Hematopoietic multipotent progenitor cell treated with erythropoietin and hydrocortisone succinate and interleukin-3 and kit ligand, for 15 days (in vitro differentiated cells): Measurements from ENCODE around the gene LDHD.
A peak's percentile ranks its signal among the peaks of the same experiment; 100 is the strongest.
"Not testable (repeated sequence)": the region's sequence is repeated elsewhere in the genome, so short reads cannot be mapped to it uniquely, and the experiment has no call there.

Experiments
- DNase-seq: peaks from one replicate; pipeline ENCODE4 v3.0.0-alpha.2; 2015; ENCODE audit warnings: low spot score

The LDHD gene

DNA sequence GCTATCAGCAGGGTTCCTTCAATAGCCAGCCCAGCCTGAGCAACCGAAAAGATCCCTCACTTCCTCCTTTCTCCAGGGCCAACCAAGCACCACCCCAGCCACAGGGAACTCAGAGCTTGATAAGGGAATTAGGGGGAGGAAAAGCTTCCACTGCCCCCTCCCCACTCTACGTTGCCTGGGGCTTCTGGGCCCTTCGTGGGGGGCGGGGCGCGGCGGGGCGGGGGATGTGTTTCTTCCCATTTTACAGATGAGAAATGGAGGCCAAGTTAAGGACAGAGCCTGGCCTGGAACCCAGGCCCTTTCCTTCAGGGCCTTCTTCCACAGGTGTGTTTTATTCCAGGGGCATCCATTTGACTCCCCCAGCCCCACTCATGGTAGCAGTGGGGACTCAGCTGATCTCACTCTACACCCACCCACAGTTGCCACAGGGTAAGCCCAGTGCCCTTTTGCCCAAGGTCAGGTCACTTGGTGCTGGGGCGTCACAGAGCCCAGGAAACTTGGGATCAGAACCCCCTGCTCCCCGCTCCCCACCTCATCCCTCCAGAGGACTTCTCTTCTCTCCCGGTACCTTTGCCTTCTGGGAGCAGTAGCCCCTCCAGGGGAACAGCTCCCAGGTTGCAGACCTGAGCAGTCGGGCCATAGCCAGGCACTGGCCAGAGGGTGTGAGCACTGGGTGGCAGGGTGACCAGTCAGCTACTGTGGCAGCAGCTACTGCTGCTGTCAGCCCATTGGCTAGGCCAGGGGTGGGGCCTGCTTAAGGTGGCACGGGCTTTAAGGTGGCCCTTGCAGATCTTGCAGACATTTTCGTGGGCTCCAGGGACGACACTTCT, at the start of gene LDHD:
Gene LDHD (minus strand): TSS at position 700 of the 830 bp plus-strand sequence. CDS start 60 bp downstream, at position 640.
- DNase-seq = peak; percentile 62

DNA sequence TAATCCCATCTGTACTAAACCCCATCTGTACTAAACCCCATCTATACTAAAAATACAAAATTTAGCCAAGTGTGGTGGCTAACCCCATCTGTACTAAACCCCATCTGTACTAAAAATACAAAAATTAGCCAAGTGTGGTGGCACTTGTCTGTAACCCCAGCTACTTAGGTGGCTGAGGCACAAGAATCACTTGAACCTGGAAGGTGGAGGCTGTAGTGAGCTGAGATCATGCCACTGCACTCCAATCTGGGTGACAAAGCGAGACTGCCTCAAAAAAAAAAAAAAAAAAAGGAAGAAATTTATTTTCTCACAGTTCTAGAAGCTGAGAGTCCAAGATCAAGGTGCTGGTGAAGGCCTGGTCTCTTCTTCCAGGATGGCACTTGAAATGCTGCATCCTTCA, 43.8 kb upstream of the LDHD start:
- no peak for DNase-seq

DNA sequence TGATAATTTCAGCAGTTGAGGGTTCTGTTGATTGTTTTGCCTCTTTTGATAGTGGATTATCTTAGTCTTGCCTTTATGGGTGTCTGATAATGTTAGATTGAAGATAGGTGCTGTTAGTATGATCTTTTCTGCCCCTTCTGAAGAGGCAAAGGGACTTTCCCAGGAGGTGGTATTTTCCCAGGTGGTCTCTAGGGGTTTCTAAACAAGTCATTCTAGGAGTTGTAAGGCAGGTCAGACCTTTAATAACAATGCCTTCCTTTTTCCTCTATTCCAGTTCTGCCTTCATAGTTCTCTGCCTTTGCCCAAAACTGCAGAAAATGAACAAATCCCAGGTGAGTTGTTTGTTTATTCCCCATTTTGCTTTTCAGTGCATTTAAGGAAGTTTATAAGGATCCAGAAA, 36.1 kb upstream of the LDHD start:
- DNase-seq = no peak

DNA sequence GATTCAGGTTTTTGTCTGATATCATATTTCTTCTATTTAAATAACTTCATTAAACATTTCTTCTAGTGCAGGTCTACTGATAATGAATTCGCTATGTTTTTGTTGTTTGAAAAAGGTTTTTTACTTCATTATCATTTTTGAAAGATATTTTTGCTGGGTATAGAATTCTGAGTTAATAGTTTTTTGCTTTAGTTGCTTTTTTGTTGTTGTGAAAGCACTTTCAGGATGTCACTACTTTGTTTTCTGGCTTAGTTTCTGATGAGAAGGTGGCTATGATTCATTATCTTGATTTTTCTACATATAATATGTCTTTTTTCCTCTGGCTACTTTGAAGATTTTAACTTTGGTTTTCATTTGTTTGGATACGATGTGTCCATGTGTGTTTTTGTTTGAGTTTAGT, 35.2 kb upstream of the LDHD start:
- no peak for DNase-seq

DNA sequence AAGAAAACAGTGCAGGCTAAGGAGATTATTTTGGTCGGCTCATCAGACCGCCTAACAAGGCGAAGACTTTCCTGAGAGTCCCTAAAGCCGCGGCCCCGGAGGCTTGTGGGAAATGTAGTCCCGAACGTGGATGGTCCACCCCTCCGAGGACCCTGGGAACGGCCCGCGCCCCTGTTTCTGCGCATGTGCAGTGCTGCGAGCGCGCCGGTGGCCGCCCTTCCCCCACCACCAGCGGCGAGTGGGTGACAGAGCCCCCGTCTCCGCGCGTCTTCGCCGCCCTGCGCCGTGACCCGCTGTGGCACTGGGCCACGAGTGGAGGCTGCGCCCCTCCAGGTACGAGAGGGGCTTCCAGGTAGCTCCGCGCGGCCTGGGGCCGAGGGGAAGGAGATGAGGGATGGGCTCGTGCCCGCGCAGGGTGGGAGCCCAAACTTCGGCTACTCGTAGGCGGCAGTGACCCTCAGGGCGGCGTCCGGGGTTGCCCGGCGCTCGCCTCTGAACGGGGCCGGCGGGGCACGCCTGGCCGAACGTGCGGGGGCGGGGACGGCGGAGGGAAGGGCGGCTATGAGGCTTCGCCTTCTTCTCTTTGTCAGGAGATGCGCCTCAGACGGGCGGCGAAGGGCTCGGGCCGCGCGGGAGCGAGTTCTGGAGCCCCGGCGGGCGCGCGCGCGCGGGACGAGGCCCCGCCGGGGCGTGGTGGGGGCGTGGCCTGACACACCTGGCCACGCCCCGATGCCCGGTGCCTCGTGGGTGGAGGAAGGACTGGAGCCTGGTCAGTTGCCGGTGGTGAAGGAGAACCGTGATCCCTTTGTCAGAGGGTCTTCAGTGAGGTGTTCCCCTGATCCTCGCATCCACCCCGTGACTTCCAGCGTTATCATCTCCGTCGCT, 32.0 kb upstream of the LDHD start, which contains the start of gene ZFP1:
Gene ZFP1 (plus strand): TSS at position 214 of the 885 bp plus-strand sequence. CDS start 4,428 bp downstream, outside the sequence.
- DNase-seq = peak; percentile 87

DNA sequence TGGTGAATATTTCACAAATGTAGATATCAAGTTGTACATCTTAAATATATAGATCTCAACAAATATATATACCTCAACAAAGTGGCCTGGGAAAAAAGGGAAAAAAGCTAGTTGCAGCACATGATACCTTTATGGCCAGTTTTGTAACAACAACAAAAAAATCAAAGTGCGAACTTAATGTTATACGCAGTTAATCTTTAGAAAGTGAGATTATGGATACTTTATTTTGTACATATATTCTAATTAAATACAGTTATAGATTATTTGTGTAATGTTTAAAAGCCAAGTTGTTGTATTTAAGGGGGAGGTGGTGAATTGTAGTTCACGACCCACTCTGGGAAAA, 31.4 kb upstream of the LDHD start:
- DNase-seq = no peak

DNA sequence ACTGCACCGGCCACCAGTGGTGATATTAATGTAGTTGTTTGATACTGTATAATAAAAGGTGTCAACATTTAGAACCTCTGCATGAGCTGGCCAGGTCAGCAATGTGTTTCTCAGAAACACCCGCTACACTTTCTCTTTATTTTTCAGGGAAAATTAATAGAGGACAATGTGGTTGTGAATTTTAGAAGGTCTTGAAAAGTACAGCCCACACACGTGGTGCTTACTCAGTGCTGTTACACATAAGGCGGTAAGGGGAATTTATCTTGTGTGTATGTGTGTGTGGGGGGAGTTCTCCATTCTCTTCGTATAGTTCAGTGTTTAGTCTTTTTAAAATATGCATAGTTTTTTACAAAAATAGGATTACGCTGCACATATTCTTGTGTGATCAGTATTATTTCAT, 27.4 kb upstream of the LDHD start:
- no peak for DNase-seq

DNA sequence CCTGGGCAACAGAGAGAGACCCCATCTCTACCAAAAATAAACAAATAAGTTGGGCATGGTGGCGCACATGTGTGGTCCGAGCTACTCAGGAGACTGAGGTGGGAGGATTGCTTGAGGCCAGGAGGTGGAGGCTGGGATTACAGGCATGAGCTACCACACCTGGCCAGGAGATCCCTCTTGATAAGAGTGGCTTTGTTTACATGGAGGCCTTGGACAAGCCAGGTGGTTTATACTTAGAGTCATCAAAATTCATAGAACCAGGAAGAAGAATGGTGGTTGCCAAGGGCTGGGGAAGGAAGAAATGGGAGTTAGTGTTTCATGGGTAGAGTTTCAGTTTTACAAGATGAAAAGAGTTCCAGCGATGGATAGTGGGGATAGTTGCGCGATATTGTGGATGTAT, 22.9 kb upstream of the LDHD start:
- no peak for DNase-seq

DNA sequence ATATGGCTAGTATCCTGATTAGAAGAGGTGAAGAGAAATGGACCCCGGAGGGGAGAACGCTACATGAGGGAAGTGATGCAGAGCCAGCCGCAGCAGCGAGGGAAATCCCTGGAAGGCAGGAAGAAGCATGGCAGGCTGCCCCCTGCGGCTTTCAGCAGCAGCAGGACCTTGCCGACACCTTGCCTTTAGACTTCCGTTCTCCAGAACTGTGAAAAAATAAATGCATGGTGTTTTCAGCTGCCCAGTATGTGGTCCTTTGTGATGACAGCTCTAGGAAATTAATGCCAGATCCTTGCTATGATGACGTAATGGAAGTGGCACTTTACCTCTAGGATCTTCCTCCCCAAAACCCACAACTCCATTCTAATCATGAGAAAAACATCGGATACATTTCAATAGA, 22.1 kb upstream of the LDHD start:
- no peak for DNase-seq

DNA sequence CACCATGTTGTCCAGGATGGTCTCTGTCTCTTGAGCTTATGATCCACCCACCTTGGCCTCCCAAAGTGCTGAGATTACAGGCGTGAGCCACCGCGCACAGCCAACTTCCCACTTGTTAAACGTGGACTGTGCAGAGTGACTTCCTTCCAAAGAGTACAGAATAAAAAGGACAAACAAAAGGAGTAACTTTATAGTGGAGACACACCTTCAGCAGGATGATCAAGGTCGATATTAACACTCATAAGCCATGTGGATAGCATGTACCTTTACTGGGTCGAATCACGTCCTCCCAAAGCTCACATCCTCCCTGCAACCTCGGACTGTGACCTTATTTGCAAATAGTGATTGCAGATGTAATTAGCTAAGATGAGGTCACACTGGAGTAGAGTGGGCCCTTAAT, 21.7 kb upstream of the LDHD start:
- no peak for DNase-seq

DNA sequence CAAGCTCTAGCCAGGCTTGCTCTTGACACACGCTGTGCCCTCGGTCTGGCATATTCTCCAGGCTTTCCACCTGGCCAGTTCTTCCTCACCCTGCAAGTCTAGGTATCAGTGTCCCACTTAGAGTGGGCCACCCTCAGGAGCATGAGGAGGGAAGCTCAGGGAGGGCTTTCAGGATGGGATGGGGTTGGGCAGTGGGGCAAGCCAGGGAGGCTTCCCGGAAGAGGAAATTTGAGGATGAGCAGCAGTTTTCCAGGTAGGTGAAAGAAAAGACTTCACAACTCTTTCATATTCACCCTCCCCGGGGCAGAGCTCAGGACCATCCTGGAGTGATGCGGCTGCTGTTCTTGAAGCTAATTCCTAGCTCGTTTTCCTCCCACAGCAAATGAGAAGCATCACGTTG, 14.5 kb upstream of the LDHD start:
- DNase-seq = no peak

DNA sequence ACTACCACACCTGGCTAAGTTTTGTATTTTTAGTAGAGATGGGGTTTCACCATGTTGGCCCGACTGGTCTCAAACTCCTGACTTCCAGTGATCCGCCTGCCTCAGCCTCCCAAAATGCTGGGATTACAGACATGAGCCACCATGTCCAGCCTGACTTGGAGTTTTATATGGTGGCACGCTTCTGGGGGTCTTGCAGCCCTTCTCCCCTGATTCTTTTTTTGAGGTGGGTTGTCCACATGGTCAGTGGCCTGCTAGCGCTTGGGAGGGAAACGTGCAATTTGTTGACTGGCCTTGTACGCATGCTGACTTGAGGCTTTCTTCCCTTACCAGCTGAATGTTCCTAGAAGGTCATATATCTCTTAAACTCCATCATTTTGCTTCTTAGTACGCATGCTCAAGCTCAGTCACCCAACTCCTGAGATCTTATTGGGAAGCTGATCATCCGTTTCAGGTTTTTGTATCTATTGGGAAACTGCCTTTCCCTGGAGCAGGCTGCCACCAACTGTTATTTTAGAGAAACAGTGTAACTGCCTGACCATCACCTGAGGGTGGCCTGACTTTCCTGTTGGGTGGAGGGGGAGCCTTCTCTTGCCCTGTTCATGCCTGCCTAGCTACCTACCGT, 13.7 kb upstream of the LDHD start:
- no peak for DNase-seq

DNA sequence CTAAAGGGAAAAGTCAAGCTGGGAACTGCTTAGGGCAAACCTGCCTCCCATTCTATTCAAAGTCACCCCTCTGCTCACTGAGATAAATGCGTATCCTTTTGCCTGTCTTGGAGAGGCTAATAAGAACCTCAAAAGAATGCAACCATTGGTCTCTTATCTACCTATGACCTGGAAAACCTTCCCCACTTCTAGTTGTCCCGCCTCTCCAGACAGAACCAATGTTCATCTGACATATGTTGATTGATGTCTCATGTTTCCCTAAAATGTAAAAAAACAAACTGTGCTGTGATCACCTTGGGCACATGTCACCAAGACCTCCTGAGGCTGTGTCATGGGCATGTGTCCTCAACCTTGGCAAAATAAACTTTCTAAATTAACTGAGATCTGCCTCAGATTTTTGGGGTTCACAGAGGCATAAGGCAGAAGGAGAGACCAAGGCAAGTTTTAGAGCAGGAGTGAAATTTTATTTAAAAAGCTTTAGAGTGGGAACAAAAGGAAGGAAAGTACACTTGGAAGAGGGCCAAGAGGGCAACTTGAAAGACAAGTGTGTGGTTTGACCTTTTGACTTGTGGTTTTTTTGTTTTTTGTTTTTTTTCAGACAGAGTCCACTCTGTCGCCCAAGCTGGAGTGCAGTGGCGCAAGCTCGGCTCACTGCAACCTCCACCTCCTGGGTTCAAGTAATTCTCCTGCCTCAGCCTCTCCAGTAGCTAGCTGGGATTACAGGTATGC, 13.0 kb upstream of the LDHD start:
- not testable (repeated sequence) for DNase-seq

DNA sequence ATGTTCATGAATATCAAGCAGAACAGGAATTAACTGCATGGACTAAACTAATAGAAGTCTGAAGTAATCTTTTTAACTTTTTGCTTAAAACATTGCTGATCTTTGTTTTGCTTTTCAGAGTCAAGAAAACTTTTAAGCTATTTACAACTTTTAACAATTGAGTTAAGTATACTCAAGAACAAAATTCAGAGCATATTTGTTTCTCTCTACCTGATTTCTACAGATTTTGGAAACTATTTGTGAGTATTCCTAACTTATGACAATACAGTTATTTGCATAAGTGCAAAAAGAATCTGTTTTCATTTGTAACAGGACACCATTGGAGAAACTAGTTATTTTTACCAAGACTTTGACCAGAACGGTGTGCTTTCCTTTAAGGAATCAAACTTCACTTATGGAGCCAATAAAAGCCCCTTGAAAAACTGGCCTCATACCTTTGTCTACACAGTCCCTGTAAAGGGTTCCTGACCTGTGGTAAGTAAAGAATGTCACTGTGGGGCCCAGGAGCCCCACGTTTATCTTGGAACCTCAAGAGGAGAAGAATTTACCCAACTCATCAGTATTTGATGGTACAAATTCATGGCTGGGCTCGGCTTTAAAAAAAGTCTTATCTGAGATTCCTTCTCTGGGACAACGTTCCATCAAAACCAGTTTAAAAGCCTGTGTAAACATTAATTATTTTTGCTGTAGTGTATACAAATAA, 11.3 kb upstream of the LDHD start:
- DNase-seq = no peak

DNA sequence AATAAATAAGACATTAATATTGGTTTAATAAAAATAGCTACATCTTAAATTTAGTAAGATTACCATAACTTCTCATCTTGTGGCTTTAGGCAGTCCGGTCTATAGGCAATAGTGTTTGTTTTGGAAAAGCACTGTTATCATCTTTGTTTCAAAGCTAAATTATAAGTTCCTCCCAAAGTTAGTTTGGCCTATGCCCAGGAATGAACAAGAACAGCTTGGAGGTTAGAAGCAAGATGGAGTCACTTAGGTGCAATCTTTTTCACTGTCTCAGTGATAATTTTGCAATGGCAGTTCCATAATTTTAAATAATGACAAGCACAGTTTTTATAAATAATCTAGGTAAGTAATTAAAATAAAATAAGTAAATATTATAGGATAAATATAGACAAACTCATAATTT, 6.0 kb upstream of the LDHD start:
- DNase-seq = no peak

DNA sequence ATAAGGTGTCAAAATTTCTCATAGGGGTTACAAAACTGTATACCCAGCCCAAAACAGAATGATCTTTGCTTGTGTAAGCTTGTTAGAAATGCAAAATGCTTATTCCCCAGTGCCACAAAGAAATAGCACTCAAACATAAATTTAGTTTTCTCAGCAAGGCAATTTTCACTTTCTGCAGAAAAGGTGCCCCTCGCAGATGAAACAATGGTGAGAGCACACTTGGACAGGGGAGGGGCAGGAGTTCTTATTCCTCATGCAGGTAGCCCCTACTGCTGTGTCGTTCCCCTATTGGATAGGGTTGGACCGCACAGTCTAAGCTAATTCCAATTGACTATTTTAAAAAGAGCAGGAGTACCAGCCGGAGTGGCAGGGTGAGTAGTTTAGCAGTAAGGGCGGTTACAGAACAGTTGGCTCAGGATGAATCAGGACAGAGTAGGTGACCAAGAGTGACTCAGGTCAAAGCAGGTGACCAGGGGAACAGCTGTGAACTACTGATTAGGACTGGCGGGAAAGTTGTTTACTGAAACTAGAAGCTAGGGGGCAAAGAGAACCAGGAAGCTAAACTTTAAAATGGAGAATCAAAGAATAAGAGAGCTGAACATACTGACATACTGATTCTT, 5.5 kb upstream of the LDHD start:
- DNase-seq = no peak

DNA sequence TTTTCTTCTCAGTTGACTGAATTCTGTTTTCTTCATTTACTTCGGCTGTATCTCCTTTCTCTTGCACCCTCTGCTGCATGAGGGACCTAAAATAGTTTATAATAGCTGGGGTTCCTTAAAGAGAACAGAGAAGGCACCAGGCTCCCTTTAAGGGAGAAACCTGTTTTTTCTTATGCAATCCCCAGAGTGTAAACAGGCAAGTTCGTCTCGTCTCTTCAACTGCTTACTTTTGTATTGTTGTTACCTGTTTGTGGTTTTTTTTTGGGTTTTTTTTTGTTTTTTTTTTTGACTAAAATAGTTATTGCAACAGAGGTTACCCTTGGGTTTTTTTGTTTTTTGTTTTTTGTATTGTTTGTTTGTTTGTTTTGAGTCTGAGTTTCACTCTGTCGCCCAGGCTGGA, 3.7 kb upstream of the LDHD start:
- no peak for DNase-seq

DNA sequence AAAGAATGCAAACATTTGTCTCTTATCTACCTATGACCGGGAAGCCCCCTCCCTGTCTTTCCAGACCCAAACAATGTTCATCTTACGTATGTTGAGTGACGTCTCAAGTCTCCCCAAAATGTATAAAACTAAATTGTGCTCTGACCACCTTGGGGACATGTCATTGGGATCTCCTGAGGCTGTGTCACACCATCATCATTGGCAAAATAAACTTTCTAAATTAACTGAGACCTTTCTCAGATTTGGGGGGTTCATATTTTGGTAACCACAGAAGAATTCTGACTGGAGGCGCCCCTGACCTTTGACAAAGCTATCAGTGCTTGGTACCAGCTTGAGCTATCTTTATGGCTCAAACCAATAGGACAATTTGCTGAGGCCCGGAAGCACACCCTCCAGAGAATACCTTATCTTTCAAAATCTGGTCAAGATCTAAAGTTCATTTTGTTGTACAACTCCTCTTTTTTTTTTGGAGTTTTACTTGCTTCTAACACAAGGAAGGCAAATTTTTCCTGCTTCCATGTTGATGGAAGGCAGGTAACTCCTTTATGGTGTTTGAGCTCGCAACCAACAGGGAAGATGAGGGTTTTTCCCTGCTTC, 2.5 kb upstream of the LDHD start:
- no peak for DNase-seq

DNA sequence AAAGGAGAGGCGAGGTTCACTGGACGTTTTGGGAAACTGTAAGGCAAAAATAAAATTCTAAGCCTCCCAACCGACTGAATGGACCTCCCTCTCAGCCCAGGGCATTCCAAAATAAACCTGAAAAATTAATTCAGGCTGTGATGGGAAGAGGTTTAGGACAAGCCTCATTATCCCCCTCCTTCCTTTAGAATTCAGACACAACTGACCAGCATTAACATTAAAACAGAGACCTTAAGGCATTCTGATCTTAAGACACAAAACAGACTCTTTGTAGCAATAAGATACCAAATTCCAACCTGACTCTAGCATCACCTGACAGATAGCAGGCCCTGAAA, 298 bp upstream of the LDHD start:
- no peak for DNase-seq

DNA sequence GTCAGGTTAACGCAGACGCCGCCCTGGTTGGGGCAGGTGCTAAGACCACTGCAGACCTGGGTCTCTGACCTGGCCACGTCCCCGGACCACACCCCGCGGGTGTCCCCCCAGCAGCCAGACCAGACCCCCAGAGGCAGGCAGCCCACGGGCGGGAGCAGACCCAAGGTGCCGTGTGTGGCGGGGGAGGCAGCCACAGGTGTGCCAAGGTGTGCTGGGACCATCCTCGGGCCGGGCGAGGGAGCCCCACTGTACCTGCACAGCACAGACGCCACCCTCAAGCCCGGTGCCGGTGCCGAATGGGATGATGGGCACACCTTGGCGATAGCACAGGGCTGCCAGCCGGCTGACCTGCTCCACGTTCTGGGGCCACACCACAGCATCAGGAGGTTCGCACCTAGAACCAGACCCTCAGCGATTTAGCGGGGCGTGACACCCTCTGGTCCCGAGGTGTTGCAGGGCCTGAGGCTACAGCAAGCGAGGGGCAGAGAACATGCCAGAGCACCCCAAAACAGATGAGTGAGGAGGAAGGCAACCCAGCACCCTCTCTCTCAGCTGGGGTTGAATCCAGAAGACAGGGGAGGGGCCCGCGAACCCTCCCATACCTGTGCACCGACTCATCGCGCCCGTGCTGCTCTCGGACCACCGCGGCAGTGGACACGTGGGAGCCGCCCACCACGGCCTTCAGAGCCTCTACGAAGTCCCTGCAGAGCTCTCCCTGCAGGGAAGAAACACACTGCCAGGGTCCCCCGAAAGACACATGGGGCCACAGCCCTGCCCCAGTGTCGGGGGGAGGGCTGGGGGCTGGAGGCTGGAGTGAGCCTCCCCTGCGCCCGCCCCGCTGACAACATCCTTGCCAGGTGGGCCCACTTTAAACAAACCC, 1.4 kb downstream of the LDHD start:
- no peak for DNase-seq
